Activated CD4-positive, alpha-beta T cell treated with anti-CD3 and anti-CD28 coated beads for 4 hours (primary cell): Measurements from ENCODE around the gene FHIP1B.
"Not testable (repeated sequence)": the region's sequence is repeated elsewhere in the genome, so short reads cannot be mapped to it uniquely, and the experiment has no call there.

Experiments used
- DNase-seq, 2 donors: peaks; one replicate each; pipeline ENCODE4 v3.0.0-alpha.2; 2020

The FHIP1B gene

GRCh38 chr11:6234387-6235107, at the start of gene FHIP1B:
TSS of gene FHIP1B (minus strand) at chr11:6234636. CDS start at chr11:6224516, 10,120 bp downstream.
- DNase-seq = peak; percentile 99

GRCh38 chr11:6283453-6284023, 49.1 kb upstream of the FHIP1B start:
- DNase-seq = no peak

GRCh38 chr11:6280809-6281208, 46.4 kb upstream of the FHIP1B start:
- not testable (repeated sequence) for DNase-seq

DNA sequence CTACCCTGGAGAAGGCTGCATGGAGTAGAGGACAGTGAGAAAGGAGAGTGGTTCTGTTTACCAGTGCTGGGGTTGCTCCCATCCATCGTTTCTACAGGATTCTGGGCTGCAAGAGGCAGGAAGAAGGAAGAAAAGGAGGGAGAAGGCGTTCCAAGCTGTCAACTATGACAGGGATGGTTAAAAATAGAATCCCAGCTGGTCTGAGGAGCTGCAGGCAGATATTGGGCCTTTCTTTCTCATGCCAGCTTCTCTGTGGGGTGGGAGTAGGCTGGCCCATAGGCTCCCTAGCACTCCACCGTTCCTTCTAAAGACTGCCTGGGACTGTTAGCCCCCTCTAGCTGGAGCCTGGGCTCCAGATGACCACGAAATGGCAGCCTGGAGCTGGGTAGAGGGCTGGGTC, 38.8 kb upstream of the FHIP1B start:
- DNase-seq = no peak

GRCh38 chr11:6271598-6271997, 37.2 kb upstream of the FHIP1B start:
- DNase-seq = no peak

DNA sequence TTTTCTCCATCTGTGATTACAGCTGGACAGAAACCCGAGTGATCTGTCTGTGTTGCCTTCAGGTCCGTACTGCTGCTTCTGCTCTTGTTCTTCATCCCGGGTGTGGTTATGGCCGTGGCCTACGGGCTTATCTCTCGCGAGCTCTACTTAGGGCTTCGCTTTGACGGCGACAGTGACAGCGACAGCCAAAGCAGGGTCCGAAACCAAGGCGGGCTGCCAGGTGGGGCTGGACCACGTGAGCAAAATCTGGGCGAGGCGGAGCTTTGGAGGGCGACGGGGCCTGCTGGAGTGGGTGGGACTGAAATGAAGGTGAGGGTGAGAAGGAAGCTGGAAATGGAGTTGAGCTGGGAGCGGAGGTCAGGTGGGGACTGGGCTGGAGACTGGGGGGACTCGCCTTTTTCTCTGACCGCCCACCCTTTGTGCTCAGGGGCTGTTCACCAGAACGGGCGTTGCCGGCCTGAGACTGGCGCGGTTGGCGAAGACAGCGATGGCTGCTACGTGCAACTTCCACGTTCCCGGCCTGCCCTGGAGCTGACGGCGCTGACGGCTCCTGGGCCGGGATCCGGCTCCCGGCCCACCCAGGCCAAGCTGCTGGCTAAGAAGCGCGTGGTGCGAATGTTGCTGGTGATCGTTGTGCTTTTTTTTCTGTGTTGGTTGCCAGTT, 36.3 kb upstream of the FHIP1B start:
- DNase-seq = no peak

DNA sequence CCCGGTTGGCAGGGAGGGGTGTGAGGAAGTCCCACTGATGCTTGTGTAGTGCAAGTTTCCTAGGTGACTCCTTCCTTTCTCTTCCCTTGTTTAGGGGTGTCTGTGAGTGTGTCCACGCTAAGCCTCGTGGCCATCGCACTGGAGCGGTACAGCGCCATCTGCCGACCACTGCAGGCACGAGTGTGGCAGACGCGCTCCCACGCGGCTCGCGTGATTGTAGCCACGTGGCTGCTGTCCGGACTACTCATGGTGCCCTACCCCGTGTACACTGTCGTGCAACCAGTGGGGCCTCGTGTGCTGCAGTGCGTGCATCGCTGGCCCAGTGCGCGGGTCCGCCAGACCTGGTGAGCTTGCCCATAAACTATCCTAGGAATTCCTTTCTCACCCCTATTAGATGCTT, 35.6 kb upstream of the FHIP1B start:
- no peak for DNase-seq

- DNase-seq = no peak
These were observed 34.4 kb upstream of the FHIP1B start for GRCh38 chr11:6268820-6269219.

- no peak for DNase-seq
These were observed 29.2 kb upstream of the FHIP1B start for GRCh38 chr11:6263662-6264061.

GRCh38 chr11:6260207-6260726, 25.8 kb upstream of the FHIP1B start:
- no peak for DNase-seq

DNA sequence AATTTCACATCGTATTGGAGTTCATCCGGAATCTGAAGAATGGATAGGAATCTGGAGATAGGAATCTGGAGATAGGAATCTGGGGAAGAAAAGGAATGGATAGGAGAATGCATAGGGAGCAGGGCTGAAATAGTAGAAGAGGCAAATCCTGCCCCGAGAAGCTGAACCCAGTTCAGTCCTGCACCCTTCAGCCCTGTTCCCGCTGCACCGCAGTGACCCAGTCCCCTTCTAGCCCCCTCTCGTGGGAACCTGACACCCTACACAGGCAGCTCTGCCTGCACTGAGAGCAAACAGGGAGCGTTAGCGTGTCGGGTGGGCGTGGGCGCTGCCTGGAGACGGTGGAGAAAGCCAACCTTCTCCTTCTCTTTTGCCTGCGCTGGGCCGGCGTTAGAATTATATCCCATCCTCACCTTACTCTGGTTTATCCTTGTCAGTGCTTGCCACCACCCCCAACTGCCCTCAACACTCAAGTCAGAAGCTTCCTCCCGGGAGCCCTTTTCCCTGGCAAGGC, 24.2 kb upstream of the FHIP1B start:
- DNase-seq = peak in 1 of 2 donors; percentile 5

GRCh38 chr11:6258141-6258540, 23.7 kb upstream of the FHIP1B start:
- DNase-seq = no peak

DNA sequence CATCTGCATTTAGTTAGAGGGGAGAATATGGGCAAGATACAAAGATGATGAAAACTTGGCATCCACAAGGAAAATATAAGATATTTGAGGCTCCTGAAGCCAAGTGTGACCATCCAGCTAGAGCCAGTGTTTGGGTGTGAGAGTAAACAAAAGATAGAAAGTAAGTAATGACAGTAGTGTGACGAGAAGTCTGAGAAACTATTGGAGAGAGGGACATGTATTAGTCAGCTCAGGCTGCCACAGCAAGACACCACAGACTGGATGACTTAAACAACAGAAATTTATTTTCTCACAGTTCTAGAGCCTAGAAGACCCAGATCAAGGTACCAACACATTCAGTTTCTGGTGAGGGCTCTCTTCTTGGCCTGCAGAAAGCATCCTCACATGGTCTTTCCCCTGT, 18.8 kb upstream of the FHIP1B start:
- DNase-seq = no peak

DNA sequence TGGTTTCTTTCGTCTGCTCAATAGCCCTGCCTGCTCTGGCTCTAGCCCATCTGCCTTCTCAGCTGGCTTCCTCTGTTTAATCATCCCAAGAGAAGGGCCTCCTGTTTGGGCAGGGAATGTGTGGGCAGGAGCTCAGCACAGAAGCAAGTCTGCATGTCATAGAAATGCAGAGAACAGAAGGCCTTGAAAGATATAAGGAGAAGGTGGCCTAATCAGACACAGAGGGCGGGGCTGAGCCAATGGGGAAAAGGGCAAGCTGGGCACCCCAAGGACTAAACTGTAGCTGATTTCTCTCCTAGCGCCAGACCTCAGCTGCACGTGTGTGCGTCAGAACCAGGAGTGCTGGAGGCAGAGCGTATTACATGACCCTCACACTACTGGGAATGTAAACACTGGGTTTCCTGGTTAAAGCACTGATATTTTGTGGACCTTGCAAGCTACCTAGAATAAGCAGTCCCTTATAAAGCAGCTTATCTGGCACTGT, 17.6 kb upstream of the FHIP1B start:
- DNase-seq = no peak

GRCh38 chr11:6251120-6251733, 16.8 kb upstream of the FHIP1B start:
- DNase-seq = peak; percentile 27 to 46

DNA sequence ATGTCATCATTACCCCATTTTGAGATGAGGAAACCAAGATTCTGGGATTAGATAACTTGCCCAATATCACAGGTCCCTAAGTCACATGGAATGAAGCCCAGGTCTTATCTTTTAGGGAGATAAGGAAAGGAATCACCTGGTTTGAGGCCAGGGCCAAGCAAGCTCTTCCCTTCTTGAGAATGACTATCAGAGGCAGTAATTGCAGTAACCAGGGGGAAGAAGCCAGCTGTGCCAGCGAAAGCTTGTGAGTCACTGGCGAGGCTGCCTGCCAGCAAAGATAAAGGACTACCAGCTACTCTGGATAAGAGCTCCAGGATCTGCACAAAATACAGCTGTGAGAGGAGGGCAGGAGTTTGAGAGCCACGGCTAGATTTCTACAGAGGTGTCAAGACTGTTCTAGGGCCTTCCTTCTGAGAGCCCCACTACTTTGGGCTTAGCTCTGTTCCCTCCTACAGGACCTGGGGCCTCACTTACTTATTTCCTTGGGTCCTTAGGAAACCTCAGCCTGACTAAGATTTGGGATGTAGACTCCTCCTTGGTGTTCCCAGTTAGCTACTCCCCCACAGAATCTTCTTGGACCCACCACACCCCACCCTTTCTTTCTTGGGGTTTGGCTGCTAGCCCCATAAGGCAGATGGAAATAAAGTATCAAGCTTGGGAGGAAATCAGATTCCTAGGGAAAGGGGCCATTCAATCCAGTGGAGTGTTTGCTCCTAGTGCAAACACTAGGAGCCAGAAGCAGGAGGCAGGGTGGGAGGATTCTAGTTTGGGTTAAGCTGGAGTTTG, 15.5 kb upstream of the FHIP1B start:
- DNase-seq = no peak

DNA sequence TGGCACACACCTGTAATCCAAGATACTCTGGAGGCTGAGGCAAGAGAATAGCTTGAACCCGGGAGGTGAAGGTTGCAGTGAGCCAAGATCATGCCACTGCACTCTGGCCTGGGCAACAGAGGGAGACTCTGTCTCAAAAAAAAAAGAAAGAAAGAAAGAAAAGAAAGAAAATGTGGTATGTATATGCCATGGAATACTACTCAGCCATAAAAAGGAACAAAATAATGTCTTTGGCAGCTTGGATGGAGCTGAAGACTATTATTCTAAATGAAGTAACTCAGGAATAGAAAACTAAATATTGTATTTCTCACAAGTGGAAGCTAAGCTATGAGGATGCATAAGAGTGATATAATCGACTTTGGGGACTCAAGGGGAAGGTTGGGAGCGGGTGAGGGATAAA, 14.5 kb upstream of the FHIP1B start:
- DNase-seq = not testable (repeated sequence)

- DNase-seq = no peak
These were observed 13.8 kb upstream of the FHIP1B start for GRCh38 chr11:6248248-6248647.

DNA sequence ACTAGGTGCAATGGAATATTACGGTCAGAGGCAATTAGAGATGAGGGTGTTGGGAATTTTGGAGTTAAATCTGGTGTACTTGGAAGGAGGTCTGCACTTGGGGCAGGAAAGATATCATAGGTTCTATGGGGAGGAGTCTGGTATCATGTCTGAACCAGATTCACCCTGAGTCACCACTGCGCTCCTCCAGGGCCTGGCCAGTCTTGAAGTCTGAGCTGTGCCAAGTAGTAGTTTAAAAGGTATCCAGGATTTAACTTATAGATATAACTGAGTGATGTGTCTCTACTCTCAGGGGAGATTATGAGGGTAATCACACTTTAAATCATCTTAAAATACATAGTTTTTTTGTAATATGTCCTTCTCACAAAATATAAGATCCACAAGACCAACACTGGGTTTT, 11.1 kb upstream of the FHIP1B start:
- no peak for DNase-seq

GRCh38 chr11:6241316-6241715, 6.9 kb upstream of the FHIP1B start:
- no peak for DNase-seq

DNA sequence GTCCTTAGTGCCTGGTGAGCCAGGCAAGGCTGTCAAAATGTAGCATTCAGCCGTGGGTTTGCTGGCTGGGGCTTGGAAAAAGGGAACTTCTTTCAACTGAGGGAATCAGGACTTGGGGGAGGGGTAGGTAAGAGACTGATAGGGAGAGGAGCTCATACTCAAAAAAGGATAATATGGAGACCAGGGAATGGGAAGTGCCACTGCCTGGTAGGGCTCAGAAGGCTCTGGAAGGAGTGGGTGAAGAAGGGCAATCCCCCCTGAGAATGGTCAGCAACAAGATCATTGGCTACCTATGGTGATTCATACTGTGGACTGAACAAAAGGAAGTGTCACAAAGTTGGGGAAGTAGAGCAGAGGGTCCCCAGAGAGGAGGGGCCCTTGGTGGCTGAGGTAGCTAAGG, 6.3 kb upstream of the FHIP1B start:
- no peak for DNase-seq

GRCh38 chr11:6240139-6240538, 5.7 kb upstream of the FHIP1B start:
- no peak for DNase-seq
